WI38 (cell line): ENCODE data around the gene ANAPC13.

Source experiments
- H3K4me3 ChIP-seq: 2 replicates; pipeline ENCODE4 v1.5.1; 2011; ENCODE audit warnings: low read depth, mild to moderate bottlenecking, control low read depth, low read length
- TF ChIP-seq, protein P1 (sequence below): IDR thresholded peaks from 2 replicates; pipeline ENCODE4 v1.5.1; 2012; ENCODE audit warnings: low read depth, mild to moderate bottlenecking, control low read depth, low read length

Gene ANAPC13, protein sequence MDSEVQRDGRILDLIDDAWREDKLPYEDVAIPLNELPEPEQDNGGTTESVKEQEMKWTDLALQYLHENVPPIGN

DNA sequence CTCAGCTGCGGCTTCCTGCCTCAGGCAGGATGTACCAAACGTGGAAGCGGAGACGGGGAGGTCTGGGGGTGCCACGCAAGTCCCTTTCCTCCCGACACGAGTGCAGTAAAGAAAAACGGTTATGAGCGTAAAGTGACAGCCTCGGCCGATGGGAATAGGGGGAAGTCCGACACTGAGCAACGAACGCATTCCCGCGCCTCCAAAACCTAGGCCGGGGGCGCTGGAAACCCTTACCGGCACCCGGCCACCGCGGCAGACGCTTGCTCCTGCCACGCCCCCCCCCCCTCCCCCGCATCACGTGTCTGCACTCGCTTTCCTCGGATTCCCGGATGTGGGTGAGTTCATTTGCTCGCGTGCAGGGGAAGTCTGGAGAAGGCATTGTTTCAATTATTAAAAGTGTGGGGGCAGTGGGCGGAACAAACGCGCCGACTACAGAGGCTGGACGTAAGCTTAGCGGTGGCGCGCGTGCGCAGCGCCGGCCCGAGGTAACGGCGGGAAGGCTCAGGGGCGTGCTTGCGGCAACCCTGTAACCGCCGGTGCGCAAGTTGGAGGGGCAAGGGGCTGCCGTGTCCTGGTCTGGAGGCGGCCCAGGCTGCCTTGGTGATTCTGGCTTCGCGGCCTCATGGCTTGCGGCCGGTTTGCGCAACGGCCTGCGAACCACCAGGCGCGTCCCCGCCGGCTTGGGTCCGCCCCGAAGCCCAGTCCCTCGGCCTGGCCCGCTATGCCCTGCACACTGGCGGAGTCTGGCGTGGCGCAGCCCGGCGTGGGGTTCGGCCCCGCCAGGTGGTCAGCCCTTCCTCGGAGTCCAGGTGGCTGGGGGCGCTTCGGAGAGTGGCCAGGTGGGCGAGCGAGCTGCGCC, at the start of gene ANAPC13, which contains the start of gene CEP63:
ANAPC13 (minus strand) TSS at position 268 of the 859 bp plus-strand sequence. CDS start 3,081 bp downstream, outside the sequence.
CEP63 (plus strand) TSS at position 340 of the 859 bp plus-strand sequence. CDS start 9,264 bp downstream, outside the sequence.
- peak within 1 kb of the TSS; percentile 75 for H3K4me3 ChIP-seq
- TF ChIP-seq, protein P1, sequence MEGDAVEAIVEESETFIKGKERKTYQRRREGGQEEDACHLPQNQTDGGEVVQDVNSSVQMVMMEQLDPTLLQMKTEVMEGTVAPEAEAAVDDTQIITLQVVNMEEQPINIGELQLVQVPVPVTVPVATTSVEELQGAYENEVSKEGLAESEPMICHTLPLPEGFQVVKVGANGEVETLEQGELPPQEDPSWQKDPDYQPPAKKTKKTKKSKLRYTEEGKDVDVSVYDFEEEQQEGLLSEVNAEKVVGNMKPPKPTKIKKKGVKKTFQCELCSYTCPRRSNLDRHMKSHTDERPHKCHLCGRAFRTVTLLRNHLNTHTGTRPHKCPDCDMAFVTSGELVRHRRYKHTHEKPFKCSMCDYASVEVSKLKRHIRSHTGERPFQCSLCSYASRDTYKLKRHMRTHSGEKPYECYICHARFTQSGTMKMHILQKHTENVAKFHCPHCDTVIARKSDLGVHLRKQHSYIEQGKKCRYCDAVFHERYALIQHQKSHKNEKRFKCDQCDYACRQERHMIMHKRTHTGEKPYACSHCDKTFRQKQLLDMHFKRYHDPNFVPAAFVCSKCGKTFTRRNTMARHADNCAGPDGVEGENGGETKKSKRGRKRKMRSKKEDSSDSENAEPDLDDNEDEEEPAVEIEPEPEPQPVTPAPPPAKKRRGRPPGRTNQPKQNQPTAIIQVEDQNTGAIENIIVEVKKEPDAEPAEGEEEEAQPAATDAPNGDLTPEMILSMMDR: no peak

DNA sequence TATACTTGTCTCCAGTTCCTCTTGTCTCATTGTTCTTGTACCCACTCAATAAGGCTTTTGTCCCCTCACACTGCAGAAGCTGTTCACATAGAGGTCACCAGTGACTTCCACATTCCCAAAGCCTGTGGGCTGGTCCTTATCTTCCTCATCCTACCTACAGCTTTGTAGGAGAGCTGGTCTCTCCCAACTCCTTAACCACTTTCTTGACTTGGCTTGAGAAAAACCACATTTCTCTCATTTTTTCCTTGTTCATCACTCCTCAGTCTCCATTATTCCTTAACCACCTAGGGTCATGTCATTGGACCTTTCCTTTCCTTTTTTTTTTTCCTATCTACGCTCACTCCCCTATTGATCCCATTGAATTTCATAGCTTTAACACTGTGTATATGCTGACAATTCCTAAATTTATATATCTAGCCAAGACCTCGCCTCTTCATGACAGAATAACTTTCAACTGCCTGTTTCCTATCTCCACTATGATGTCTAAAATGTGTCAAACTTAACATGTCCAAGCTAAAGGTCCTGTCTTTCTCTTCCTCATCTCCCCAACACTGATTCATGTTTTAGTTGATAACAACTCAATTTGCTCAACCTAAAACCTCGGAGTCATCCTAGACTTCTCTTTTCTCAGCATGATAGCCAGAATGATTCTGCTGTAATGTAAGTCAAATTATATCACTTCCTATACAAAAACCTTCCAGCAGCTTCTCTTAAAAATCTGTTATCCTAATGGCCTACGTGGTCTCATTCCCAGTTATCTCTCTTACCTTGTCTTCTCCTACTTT, 49.6 kb upstream of the ANAPC13 start:
- no peak overlapping the region for H3K4me3 ChIP-seq
- TF ChIP-seq, protein P1: no peak

DNA sequence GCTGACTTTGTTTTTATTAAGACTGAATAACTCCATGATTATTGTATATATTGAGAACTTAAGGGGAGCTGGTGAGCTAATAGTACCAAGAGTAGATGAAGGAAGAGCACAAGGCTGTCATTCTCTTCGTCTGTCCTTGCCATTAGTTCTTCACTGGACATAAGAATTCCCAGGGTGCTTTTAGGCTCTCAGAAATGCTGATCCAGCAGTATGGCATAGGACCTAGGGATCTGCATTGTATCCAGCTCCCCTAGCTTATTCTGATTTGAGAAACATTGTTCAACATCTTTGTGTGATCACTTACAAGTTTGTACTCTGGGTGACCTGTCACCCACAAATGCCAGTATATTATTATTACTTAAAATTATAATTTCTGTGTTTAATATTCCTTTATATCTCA, 47.7 kb upstream of the ANAPC13 start:
- H3K4me3 ChIP-seq: no peak overlapping the region
- TF ChIP-seq, protein P1: no peak

DNA sequence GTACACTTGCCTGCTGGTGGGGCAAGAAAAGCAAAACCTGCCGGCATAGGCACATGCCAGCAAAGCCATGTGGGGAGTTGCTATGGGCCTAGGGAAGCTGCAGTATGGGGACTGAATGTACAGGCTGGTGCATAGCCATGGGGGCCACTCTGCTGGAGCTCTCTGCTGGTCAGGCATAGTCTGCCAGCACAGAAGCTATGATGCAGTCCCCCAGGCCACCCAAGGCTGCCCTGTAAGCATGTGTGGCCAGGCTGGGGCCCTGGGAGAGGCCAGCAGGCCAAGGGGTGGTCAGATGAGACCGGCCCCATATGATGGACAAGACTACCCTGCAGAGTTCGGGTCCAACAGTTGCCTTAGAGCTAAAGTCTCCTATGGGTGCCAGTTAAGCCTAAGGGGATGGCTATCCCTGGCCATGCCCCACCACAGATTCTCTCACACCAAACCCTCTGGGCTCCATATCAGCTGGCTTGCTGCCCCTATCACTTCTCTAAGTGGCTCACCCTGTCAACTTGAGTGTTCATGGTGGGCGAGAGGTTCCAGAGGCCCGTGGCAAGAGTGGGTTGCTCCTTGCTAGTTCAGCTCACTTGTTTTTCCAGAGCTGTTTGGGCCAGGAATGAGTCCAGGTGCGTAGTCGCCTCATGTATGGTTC, 41.9 kb upstream of the ANAPC13 start:
- no peak overlapping the region for H3K4me3 ChIP-seq
- TF ChIP-seq, protein P1: no peak

DNA sequence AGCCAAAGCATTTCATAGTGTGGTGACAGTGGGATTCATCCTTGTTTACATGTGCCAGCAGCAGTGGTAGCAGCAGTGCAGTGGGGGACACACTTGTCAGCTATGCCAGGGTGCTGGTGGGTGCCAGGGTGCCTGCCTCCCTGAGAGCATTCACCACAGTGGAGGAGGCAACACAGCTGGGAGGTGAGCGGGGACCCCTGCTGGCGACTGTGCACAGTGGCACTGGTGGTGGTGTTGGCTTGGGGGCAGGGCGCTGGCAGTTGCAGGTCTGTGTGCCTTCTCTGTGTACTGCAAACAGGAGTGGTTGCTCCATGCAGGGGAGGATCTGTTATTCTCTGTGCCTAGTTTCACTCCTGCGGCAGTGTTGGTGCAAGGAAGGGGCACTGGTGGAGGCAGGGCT, 41.3 kb upstream of the ANAPC13 start:
- H3K4me3 ChIP-seq: no peak overlapping the region
- TF ChIP-seq, protein P1: peak; percentile 38

DNA sequence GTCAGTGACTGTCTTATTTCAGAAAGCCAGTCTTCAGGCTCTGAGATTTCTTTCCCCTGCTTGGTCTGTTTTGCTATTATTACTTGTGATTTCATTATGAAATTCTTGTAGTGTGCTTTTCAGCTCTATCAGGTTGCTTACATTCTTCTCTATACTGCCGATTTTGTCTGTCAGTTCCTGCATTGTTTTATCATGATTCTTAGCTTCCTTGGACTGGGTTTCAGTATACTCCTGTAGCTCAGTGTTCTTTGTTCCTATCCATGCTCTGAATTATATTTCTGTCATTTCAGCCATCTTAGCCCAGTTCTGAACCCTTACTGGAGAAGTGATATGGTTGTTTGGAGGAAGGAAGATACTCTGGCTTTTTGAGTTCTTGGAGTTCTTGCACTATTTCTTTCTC, 40.5 kb upstream of the ANAPC13 start:
- TF ChIP-seq, protein P1: no peak

More for the DNA sequence above, 40.5 kb upstream of the ANAPC13 start:
- H3K4me3 ChIP-seq: no peak overlapping the region
